ENCODE measurements around the gene ADORA1. TPM values are rescaled to one million over a fixed set of nuclear protein-coding genes. Genes with fewer than 3 reads are reported as not detected.
A peak's percentile ranks its signal among the peaks of the same experiment; 100 is the strongest.

Gene ADORA1
- polyA plus RNA-seq, 3 donors = 0.13 to 1.1 TPM; not detected in 1

DNA sequence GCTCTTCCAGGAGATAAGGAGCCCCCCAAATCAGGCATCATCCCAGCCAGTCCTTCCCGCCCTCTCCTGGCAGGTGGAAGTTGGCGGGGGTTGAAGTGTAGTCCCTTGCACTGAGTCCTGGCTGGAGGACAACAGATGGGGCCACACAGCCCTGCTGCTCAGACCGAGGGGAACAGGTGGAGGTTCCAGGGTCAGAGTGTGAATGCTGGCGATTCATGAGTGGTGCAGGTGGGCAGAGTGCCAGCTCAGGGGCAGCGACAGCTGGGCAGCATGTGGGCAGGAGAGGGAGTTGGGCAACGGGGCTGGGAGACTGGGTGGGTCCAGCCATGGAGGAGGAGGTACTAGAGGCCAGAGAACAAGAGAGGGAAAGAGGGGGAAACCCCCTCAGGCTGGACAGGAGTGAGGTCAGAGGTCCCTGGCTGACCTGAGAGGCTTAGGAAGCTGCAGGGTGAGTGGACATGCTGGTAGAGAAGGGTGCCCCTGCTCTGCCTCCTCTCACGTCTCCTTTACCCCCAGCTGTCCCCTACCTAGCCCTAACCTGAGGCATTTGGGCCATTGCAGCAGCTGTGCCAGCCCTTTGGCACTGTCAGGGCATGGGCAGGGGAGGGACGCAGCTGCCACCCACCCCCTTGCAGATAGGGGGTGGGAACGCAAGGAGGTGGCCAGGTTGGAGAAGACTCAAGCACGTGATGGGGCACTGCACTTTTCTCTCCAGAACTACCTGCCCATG is 11.3 kb upstream of the ADORA1 start:
- H3K27ac Mint-ChIP-seq = no peak overlapping the region
- no peak for TF ChIP-seq CTCF (IDR thresholded peaks at IDR 0.05)
- no peak overlapping the region for H3K4me2 ChIP-seq (replicated peaks; ENCODE audit: extremely low read depth, low read length, poor library complexity, severe bottlenecking)
- peaks cover under 1 to 2% of the 10 kb centered on the region in 2 donors for H3K4me1 ChIP-seq (ENCODE audit: control insufficient read depth in 1 of 2, insufficient read depth in 2 of 2, low read length in 2 of 2)
- no peak overlapping the region for H2AFZ ChIP-seq (ENCODE audit: insufficient read depth, low read depth, low read length, poor library complexity, severe bottlenecking)
- peaks cover 38 to 58% (median 51%) of the 10 kb centered on the region in 3 donors for H3K27me3 Mint-ChIP-seq (ENCODE audit: low read depth in 3 of 3)
- H3K36me3 Mint-ChIP-seq = no peaks in the 10 kb centered on the region
- H3K27me3 ChIP-seq (ENCODE audit: control insufficient read depth in 2 of 2, insufficient read depth in 2 of 2, low read length in 2 of 2) = peaks cover 33 to 86% of the 10 kb centered on the region in 2 donors
- no peaks in the 10 kb centered on the region for H3K79me2 ChIP-seq (ENCODE audit: insufficient read depth, low read length)
- no peak for DNase-seq
- no peak overlapping the region for H3K9ac ChIP-seq (ENCODE audit: insufficient read depth, low read length, poor library complexity, severe bottlenecking)
- H3K27ac ChIP-seq (ENCODE audit: low read depth in 1 of 2, low read length in 2 of 2) = no peak overlapping the region
- no peak overlapping the region for H3K4me3 ChIP-seq (replicated peaks in 1 of 3; ENCODE audit: low read depth in 2 of 3, low read length in 3 of 3)
- H3K9me3 ChIP-seq (replicated peaks in 1 of 2; ENCODE audit: control insufficient read depth in 1 of 2, insufficient read depth in 1 of 2, low read length in 2 of 2) = peaks cover 0 to 7% of the 10 kb centered on the region in 2 donors
- intact Hi-C loops (cut with micrococcal nuclease) = loop anchor here in 1 of 2 donors (5.0 kb wide), 1 partner anchor 56 kb away; no protein-coding TSS in a partner anchor
- peaks cover 4% of the 10 kb centered on the region for H3K4me1 Mint-ChIP-seq
- peaks cover 0 to 5% (median 0%) of the 10 kb centered on the region in 7 donors for H3K9me3 Mint-ChIP-seq
- peak overlapping the region in 1 of 2 donors; percentile 66 for H3K4me3 Mint-ChIP-seq
- no peaks in the 10 kb centered on the region for H3K36me3 ChIP-seq (replicated peaks in 1 of 2; ENCODE audit: control insufficient read depth in 1 of 2, insufficient read depth in 2 of 2, low read length in 2 of 2)
- 76% methylated on average over 5 of the region's 10 CpGs for WGBS (ENCODE audit: insufficient coverage)
- no peaks in the 10 kb centered on the region for H4K20me1 ChIP-seq (ENCODE audit: insufficient read depth, low read length)

GRCh38 chr1:203117611-203118575 is 9.6 kb upstream of the ADORA1 start:
- Histone ChIP-seq H3K4me1 (ENCODE audit: control insufficient read depth in 1 of 2, insufficient read depth in 2 of 2, low read length in 2 of 2) (peaks cover 6 to 10% of the 10 kb centered on the region in 2 donors), H4K20me1 (ENCODE audit: insufficient read depth, low read length) (no peaks in the 10 kb centered on the region), H3K79me2 (ENCODE audit: insufficient read depth, low read length) (no peaks in the 10 kb centered on the region), H3K4me3 (replicated peaks in 1 of 3; ENCODE audit: low read depth in 2 of 3, low read length in 3 of 3) (no peak overlapping the region), H3K4me2 (replicated peaks; ENCODE audit: extremely low read depth, low read length, poor library complexity, severe bottlenecking) (no peak overlapping the region), H3K36me3 (replicated peaks in 1 of 2; ENCODE audit: control insufficient read depth in 1 of 2, insufficient read depth in 2 of 2, low read length in 2 of 2) (no peaks in the 10 kb centered on the region), H3K9ac (ENCODE audit: insufficient read depth, low read length, poor library complexity, severe bottlenecking) (no peak overlapping the region), H2AFZ (ENCODE audit: insufficient read depth, low read depth, low read length, poor library complexity, severe bottlenecking) (no peak overlapping the region), H3K9me3 (replicated peaks in 1 of 2; ENCODE audit: control insufficient read depth in 1 of 2, insufficient read depth in 1 of 2, low read length in 2 of 2) (peaks cover 0 to 7% of the 10 kb centered on the region in 2 donors), H3K27ac (ENCODE audit: low read depth in 1 of 2, low read length in 2 of 2) (no peak overlapping the region), H3K27me3 (ENCODE audit: control insufficient read depth in 2 of 2, insufficient read depth in 2 of 2, low read length in 2 of 2) (peaks cover 27 to 83% of the 10 kb centered on the region in 2 donors)
- Mint-ChIP-seq H3K27ac (peak overlapping the region in 1 of 7 donors; percentile 42), H3K27me3 (ENCODE audit: low read depth in 3 of 3) (peaks cover 46 to 68% (median 66%) of the 10 kb centered on the region in 3 donors), H3K4me1 (peaks cover 11% of the 10 kb centered on the region), H3K9me3 (peaks cover 0 to 5% (median 2%) of the 10 kb centered on the region in 7 donors), H3K36me3 (peaks cover 0 to 1% of the 10 kb centered on the region in 2 donors), H3K4me3 (peak overlapping the region in 1 of 2 donors; percentile 76)
- peak; percentile 32 to 62 (median 55) for DNase-seq
- 38% methylated on average over 24 of the region's 35 CpGs for WGBS (ENCODE audit: insufficient coverage)
- peak; percentile 87 for TF ChIP-seq CTCF (IDR thresholded peaks at IDR 0.05)
- intact Hi-C loops (cut with micrococcal nuclease) = loop anchor here (1.0 to 5.0 kb wide), 2 partner anchors 54 to 98 kb away; no protein-coding TSS in a partner anchor

Data from CD14-positive monocyte (primary cell).